ENCODE data around the gene PTGES3L. TPM values are rescaled to one million over a fixed set of nuclear protein-coding genes. Genes with fewer than 3 reads are reported as not detected.
A peak's percentile ranks its signal among the peaks of the same experiment; 100 is the strongest.

Gene PTGES3L
- total RNA-seq, 2 experiments from 2014 or later, result 2.2 to 2.8 TPM

DNA sequence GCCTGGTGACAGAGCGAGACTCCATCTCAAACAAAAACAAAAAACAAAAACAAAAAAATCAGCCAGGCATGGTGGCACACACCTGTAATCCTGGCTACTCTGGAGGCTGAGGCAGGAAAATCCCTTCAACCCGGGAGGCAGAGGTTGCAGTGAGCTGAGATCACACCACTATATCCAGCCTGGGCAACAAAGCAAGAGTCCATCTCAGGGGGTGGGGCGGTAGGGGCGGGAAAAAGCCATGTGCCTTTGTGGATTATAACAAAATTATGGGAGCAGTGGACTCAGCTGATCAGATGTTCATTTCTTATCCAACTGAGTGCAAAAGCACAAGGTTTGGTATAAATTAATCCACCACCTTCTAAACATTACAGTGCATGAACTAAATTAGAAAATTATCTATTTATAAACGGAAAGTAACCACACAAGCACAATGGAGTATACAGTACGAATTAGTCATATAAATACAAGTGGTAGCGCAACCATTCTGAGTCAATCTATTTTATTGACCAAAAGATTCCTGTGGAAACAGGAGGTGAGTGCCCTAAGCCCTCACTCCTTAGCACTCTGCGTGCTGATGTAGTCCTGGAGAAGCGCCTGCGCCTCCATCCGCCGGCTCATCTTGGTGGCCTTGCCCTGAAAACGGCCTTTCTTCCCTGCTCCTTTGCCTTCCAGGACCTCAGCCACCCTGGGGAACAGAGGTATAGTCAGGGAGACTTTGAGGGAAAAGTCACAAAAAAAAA, 29.7 kb downstream of the PTGES3L start:
- no peak overlapping the region for H3K4me3 Mint-ChIP-seq
- TF ChIP-seq, protein P1, sequence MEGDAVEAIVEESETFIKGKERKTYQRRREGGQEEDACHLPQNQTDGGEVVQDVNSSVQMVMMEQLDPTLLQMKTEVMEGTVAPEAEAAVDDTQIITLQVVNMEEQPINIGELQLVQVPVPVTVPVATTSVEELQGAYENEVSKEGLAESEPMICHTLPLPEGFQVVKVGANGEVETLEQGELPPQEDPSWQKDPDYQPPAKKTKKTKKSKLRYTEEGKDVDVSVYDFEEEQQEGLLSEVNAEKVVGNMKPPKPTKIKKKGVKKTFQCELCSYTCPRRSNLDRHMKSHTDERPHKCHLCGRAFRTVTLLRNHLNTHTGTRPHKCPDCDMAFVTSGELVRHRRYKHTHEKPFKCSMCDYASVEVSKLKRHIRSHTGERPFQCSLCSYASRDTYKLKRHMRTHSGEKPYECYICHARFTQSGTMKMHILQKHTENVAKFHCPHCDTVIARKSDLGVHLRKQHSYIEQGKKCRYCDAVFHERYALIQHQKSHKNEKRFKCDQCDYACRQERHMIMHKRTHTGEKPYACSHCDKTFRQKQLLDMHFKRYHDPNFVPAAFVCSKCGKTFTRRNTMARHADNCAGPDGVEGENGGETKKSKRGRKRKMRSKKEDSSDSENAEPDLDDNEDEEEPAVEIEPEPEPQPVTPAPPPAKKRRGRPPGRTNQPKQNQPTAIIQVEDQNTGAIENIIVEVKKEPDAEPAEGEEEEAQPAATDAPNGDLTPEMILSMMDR (IDR thresholded peaks at IDR 0.05), result no peak
- POLR2A ChIA-PET, result interaction anchor here (1.3 kb wide), 1 partner anchor 102 kb away, joined by 3 read pairs; no protein-coding TSS in a partner anchor
- no peaks in the 10 kb centered on the region for H3K27me3 Mint-ChIP-seq
- ATAC-seq (no peak), DNase-seq (no peak)
- H3K27ac Mint-ChIP-seq, result no peak overlapping the region
- H3K36me3 Mint-ChIP-seq (ENCODE audit: low read depth), result peaks cover 33% of the 10 kb centered on the region
- no peaks in the 10 kb centered on the region for H3K9me3 Mint-ChIP-seq
- H3K4me1 Mint-ChIP-seq (ENCODE audit: low read depth), result no peaks in the 10 kb centered on the region
- intact Hi-C loops (cut with micrococcal nuclease), result no loop called here
- CTCF ChIA-PET, result no interaction called here

DNA sequence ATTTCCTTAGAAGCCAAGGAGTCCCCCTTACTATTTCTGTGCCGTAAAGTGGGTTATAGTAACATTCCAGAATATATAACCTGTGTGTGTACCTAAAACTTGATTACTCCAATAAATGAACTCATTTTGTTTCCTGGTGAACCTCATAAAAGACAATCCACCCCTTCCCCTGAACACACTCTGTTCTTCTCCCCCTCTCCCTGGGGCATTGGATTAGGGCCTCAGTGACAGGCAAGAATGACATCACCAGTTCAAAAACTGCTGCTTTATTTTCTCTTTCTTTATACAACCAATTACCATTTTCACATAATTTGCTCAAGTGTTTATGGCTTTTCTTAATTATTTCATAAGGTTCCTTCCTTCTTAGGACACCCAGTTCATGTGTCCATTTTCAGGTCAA, 33.1 kb downstream of the PTGES3L start:
- POLR2A ChIA-PET, result interaction anchor here (0.5 kb wide), 1 partner anchor 22 kb away, joined by 3 read pairs; no protein-coding TSS in a partner anchor
- H3K4me1 Mint-ChIP-seq (ENCODE audit: low read depth), result no peaks in the 10 kb centered on the region

DNA sequence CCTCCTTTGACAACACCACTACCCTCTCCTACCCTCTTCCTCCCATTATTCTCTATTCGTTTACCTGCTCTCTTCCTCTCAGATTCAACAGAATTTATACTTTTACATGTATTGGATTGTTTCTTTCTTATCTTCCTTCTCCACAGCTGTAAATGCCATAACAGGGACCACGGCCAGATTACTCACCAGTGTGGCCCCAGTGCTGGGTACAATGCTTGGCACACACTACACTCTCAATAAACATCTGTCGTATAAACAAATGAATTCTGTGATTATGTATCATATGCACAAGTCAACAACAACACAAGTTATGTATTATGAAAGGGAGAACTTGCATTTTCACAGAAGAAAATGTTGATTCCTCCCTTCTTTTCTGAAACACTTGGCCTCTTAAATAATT, 35.7 kb downstream of the PTGES3L start:
- DNase-seq (no peak), ATAC-seq (no peak)
- intact Hi-C loops (cut with micrococcal nuclease), result no loop called here
- POLR2A ChIA-PET, result no interaction called here
- TF ChIP-seq, protein P1 (IDR thresholded peaks at IDR 0.05), result no peak
- Mint-ChIP-seq H3K27ac (no peak overlapping the region), H3K36me3 (ENCODE audit: low read depth) (peaks cover 4% of the 10 kb centered on the region), H3K4me3 (no peak overlapping the region), H3K27me3 (peaks cover 1% of the 10 kb centered on the region), H3K9me3 (no peaks in the 10 kb centered on the region), H3K4me1 (ENCODE audit: low read depth) (no peaks in the 10 kb centered on the region)
- CTCF ChIA-PET, result no interaction called here

More for the DNA sequence above, 33.1 kb downstream of the PTGES3L start:
- no peak for ATAC-seq
- CTCF ChIA-PET, result no interaction called here
- Mint-ChIP-seq H3K4me3 (no peak overlapping the region), H3K9me3 (no peaks in the 10 kb centered on the region), H3K27ac (no peak overlapping the region), H3K36me3 (ENCODE audit: low read depth) (peaks cover 16% of the 10 kb centered on the region), H3K27me3 (no peaks in the 10 kb centered on the region)
- intact Hi-C loops (cut with micrococcal nuclease), result no loop called here
- DNase-seq, result no peak
- TF ChIP-seq, protein P1 (IDR thresholded peaks at IDR 0.05), result no peak

DNA sequence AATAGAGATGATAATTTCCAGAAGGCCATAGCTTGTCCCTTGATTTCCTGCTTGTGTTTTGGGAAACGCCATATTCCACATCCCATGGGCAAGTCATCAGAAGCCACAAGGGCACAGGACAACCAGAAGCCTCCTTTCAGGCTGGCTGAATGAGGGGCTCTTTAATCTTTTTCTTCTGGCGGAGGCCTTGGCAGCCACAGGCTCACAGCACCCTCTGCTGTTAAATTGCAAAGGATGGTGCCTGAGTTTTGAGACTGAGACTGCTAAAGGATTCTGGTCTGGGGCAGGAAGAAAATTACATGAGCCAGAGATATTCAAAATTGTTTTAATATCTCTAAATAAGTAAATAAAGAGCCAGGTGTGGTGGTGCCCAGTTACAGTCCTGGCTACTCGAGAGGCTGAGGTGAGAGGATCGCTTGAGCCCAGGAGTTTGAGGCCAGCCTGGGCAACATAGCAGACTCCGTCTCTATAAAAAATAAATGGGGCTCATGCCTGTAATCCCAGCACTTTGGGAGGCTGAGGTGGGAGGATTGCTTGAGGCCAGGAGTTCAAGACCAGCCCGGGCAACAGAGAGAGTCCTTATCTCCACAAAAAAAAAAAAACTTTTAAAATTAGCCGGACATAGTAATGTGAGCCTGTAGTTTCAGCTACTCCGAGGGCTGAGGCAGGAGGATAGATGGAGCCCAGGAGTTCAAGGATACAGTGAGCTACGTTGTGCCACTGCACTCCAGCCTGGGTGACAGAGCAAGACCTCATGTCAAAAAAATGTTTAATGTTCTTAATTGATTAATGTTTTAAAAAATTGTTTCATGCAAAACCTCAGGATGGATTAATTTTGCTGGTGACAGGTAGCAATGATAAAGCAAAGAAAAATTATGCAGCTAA, 41.9 kb downstream of the PTGES3L start:
- intact Hi-C loops (cut with micrococcal nuclease), result loop anchor here (10.0 kb wide), 1 partner anchor 213 kb away; no protein-coding TSS in a partner anchor
- Mint-ChIP-seq H3K27me3 (peaks cover 4% of the 10 kb centered on the region), H3K36me3 (ENCODE audit: low read depth) (no peaks in the 10 kb centered on the region), H3K4me1 (ENCODE audit: low read depth) (no peaks in the 10 kb centered on the region), H3K27ac (no peak overlapping the region), H3K4me3 (no peak overlapping the region), H3K9me3 (no peaks in the 10 kb centered on the region)
- TF ChIP-seq, protein P1 (IDR thresholded peaks at IDR 0.05), result peak; percentile 60
- POLR2A ChIA-PET, result no interaction called here
- CTCF ChIA-PET, result interaction anchor here (0.5 to 2.4 kb wide), 13 partner anchors 9 to 227 kb away, joined by 3 to 11 read pairs (median 3); partner anchors contain the start of genes AOC2 and BECN1
- ATAC-seq (peak; percentile 60), DNase-seq (peak; percentile 53)
